Transverse colon (tissue), 4 donors: ENCODE data around the gene ERGIC1. TPM values are rescaled to one million over a fixed set of nuclear protein-coding genes. Genes with fewer than 3 reads are reported as not detected.

Experiments used
- DNase-seq: peaks from one replicate; pipeline ENCODE4 v3.0.0-alpha.2; 2019
- H3K27ac ChIP-seq, 4 donors: fragments of 200-600 bp; sonication (generic); 2 replicates each; pipeline ENCODE4 v1.5.1; 2016 to 2018; ENCODE audit warnings: inconsistent platforms in 4 of 4
- H3K27me3 ChIP-seq: fragments of 200-600 bp; sonication (generic); 2 replicates; pipeline ENCODE4 v1.5.1; 2017; ENCODE audit warnings: inconsistent platforms
- H3K36me3 ChIP-seq, 4 donors: fragments of 200-600 bp; sonication (generic); 2 replicates each; pipeline ENCODE4 v1.5.1; 2017 to 2019; ENCODE audit warnings: inconsistent platforms in 4 of 4
- H3K4me1 ChIP-seq, 4 donors: fragments of 200-600 bp; sonication (generic); 2 replicates each; pipeline ENCODE4 v1.5.1; 2017 to 2020; ENCODE audit warnings: inconsistent platforms in 4 of 4
- H3K4me3 ChIP-seq, 4 donors: fragments of 200-600 bp; sonication (generic); 1 replicate in 1 of 4; 2 replicates in 3 of 4; pipeline versions ENCODE4 v1.5.1 to v1.6.1; 2017 to 2019; ENCODE audit warnings: inconsistent platforms in 4 of 4
- H3K9me3 ChIP-seq, 2 donors: fragments of 200-600 bp; sonication (generic); 2 replicates each; pipeline ENCODE4 v1.5.1; 2017 to 2019; ENCODE audit warnings: inconsistent platforms in 2 of 2
- EP300 ChIP-seq: sonication (generic); formaldehyde crosslinking; IDR thresholded peaks from one replicate; pipeline ENCODE4 v1.6.1; 2017; ENCODE audit warnings: antibody characterized with exemption, low read depth
- POLR2A ChIP-seq: fragments of 450-650 bp; IDR thresholded peaks from one replicate; pipeline ENCODE4 v1.6.1; 2016; ENCODE audit warnings: antibody characterized with exemption, mild to moderate bottlenecking, moderate library complexity
- POLR2AphosphoS5 ChIP-seq, 3 donors: sonication (generic); formaldehyde crosslinking; IDR thresholded peaks; one replicate each; pipeline ENCODE4 v1.6.1; 2016; ENCODE audit warnings: antibody characterized with exemption in 3 of 3
- WGBS, 2 donors: methylation state at CpG; one replicate each; pipeline ENCODE4 v1.1.5; 2018; ENCODE audit warnings: low coverage in 1 of 2; 5-methylcytosine and 5-hydroxymethylcytosine counted together
- in situ Hi-C, 4 donors: fragments of 200-750 bp; cut with MboI; loops; one replicate each; pipeline versions ENCODE4 v1.15.0 to v1.15.1; 2017; ENCODE audit warnings: low sequenced_read_pairs in 3 of 4, low pct_ligation_motif_present in 1 of 4, low pct_unique_long_range_greater_than_20kb in 1 of 4
- intact Hi-C: fragments of 100-400 bp; cut with DNase I; formaldehyde crosslinking; loops from one replicate; pipeline ENCODE4 v1.15.1; 2023; ENCODE audit warnings: low total_unique reads
- total RNA-seq, 4 donors: library from RNA; depleted of rRNA; stranded (reverse); fragments of >200 nt; gene quantifications; one replicate each; pipeline ENCODE4 v1.1.0, GENCODE V29; 2016
- TF ChIP-seq, protein P1 (sequence below), 5 experiments: fragments of 200-600 bp in 3 of 5; fragments of 450-650 bp in 2 of 5; sonication (generic) in 3 of 5; IDR thresholded peaks; 1 replicate in 2 of 5; 2 replicates in 3 of 5; pipeline ENCODE4 v1.5.1; 2016 to 2017; ENCODE audit warnings: antibody characterized with exemption in 5 of 5, inconsistent platforms in 3 of 5, mild to moderate bottlenecking in 2 of 5, moderate library complexity in 1 of 5

The ERGIC1 gene
- total RNA-seq, 4 donors from 2014 or later = 125 to 252 (median 184) TPM

DNA sequence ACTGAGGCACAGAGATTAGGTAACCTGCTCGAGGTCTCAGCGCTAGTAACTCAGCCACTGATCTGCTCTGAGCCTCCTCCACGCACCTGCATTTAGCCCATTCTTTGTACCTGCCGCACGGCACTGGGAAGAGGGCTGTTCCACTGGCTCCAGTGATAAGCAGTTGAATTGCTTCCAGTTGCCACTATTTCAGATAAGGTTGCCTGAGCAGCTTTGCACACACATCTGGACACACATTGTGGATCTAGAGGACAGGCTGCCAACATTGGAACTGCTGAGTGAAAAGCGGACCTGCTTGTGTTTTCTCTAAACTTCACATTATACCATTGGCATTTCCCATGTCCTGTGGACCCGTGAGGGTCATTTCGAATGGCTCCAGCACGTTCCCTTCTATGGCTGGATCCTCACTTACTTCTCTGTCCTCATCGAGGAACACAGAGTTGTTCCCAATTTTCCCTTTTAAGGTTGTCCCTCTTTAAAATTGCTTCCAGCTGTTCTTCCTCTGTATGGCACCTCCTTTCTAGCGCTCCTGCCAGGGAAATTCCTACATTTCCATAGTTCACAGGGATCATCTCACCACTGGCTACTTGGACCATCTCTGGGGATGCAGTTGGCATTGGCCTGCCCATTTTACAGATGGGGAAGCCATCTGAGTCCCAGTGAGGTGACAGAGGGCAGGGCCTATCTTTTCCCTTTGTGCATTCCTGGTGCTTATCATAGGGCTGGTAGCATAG, 79.2 kb downstream of the ERGIC1 start:
- in situ Hi-C loops = no loop called here

DNA sequence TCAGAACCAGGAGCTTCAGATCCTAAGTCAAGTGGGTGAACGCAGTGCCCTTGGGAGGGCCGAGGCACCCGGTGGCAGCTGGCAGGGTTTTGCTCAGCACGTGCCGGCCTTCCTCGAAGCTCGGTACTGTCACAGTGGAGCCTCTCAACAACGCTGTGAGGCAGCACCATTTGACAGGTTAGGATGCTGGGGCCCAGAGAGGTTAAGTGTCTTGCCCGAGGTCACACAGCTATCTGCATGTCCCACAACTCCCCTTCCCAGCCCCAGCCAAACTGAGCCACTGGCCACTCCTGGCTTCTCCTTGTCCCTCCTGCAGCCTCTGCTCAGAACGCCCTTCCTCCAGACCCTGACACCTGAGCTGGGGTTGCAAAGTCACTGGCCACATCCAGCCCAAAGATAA, 81.5 kb downstream of the ERGIC1 start:
- Histone ChIP-seq H3K9me3 (no peaks in the 10 kb centered on the region), H3K4me3 (no peak overlapping the region), H3K27ac (no peak overlapping the region), H3K36me3 (peaks cover 0 to 17% (median 6%) of the 10 kb centered on the region in 4 donors), H3K27me3 (no peaks in the 10 kb centered on the region), H3K4me1 (peaks cover 0 to 8% (median 4%) of the 10 kb centered on the region in 4 donors)
- TF ChIP-seq POLR2A (no peak), EP300 (no peak), POLR2AphosphoS5 (IDR thresholded peaks at IDR 0.05) (no peak)
- TF ChIP-seq, protein P1, sequence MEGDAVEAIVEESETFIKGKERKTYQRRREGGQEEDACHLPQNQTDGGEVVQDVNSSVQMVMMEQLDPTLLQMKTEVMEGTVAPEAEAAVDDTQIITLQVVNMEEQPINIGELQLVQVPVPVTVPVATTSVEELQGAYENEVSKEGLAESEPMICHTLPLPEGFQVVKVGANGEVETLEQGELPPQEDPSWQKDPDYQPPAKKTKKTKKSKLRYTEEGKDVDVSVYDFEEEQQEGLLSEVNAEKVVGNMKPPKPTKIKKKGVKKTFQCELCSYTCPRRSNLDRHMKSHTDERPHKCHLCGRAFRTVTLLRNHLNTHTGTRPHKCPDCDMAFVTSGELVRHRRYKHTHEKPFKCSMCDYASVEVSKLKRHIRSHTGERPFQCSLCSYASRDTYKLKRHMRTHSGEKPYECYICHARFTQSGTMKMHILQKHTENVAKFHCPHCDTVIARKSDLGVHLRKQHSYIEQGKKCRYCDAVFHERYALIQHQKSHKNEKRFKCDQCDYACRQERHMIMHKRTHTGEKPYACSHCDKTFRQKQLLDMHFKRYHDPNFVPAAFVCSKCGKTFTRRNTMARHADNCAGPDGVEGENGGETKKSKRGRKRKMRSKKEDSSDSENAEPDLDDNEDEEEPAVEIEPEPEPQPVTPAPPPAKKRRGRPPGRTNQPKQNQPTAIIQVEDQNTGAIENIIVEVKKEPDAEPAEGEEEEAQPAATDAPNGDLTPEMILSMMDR (IDR thresholded peaks at IDR 0.05) = no peak
- intact Hi-C loops = no loop called here
- DNase-seq = no peak
- 90% methylated on average over 10 of the region's 10 CpGs; no CpG with 5 or more reads in 1 of the 2 donors for WGBS, 2 donors
- in situ Hi-C loops = no loop called here

More for the DNA sequence above, 79.2 kb downstream of the ERGIC1 start:
- intact Hi-C loops = no loop called here
- H3K36me3 ChIP-seq = peaks cover 0 to 17% (median 6%) of the 10 kb centered on the region in 4 donors
- H3K9me3 ChIP-seq = no peaks in the 10 kb centered on the region
- TF ChIP-seq POLR2AphosphoS5 (IDR thresholded peaks at IDR 0.05) (no peak), EP300 (no peak), POLR2A (no peak)
- TF ChIP-seq, protein P1 (IDR thresholded peaks at IDR 0.05) = no peak
- DNase-seq = no peak
- H3K27ac ChIP-seq = no peak overlapping the region
- no peak overlapping the region for H3K4me3 ChIP-seq
- H3K27me3 ChIP-seq = no peaks in the 10 kb centered on the region
- 85 to 91% methylated on average over 7 to 11 of the region's 11 CpGs for WGBS, 2 donors
- H3K4me1 ChIP-seq = peaks cover 0 to 7% (median 1%) of the 10 kb centered on the region in 4 donors

DNA sequence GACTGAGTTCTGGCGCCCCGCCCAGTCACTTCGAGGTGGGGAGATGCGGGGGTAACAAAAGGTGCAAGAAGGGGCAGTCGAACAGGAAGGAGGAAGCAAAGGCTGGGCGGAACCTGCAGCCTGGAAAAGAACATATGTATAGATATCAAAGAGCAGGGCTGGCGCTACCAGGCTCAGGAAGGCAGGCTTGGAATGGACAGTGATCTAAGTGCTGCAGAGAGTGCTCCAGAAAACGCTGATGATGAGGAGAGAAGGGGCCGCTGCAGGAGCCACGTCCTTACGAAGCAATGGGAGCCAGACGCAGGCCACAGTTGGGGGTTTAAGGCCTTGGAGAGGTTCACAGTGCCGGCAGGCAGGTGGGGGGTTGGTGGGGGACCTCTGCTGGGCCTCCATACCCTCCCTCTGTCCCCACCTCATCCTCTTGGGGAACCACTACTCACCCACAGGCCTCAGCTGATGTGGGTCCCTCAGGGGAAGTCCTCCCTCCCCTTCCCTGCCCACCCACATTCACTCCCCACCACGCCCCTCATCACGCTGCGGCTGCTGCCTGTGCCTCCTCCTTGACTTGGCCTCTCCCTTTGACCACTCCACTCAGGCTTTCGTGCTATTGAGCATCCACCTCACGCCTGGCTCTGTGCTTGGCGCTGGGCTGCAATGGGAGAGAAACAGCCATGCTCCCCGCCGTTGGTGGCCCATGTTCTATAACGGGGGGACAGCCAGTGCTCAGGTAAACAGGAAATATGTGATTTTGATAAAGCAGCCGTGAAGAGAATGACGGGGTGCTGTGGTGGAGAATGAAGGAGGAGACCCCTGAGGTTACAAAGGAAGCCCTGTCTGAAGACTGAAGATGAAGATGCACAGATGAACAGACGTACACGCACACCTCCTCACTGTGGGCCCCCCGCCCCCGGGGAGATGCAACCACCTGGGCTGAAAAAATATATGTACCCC, 84.6 kb downstream of the ERGIC1 start:
- Histone ChIP-seq H3K4me3 (no peak overlapping the region), H3K36me3 (peaks cover 0 to 17% (median 6%) of the 10 kb centered on the region in 4 donors), H3K4me1 (peaks cover 0 to 8% (median 0%) of the 10 kb centered on the region in 4 donors), H3K27me3 (no peaks in the 10 kb centered on the region), H3K9me3 (no peaks in the 10 kb centered on the region), H3K27ac (peak overlapping the region in 2 of 4 donors; percentile 27 to 62)
- TF ChIP-seq, protein P1 (IDR thresholded peaks at IDR 0.05) = no peak
- DNase-seq = peak; percentile 60
- WGBS, 2 donors = 67 to 76% methylated on average over 12 to 28 of the region's 28 CpGs
- intact Hi-C loops = no loop called here
- in situ Hi-C loops = no loop called here
